Gastrocnemius medialis (tissue), 4 donors: ENCODE measurements around the gene SFXN1.

Experiments used
- CTCF ChIP-seq, 5 experiments: fragments of 450-650 bp in 3 of 5; fragments of 200-600 bp in 2 of 5; sonication (generic) in 2 of 5; IDR thresholded peaks in 4 of 5; conservative IDR thresholded peaks in 1 of 5; 1 replicate in 4 of 5; 2 replicates in 1 of 5; pipeline ENCODE4 v1.5.1; 2016 to 2019; ENCODE audit warnings: antibody characterized with exemption in 5 of 5, mild to moderate bottlenecking in 3 of 5, moderate library complexity in 3 of 5
- POLR2A ChIP-seq, 2 donors: fragments of 450-650 bp; IDR thresholded peaks; one replicate each; pipeline ENCODE4 v1.6.1; 2017; ENCODE audit warnings: antibody characterized with exemption in 2 of 2, mild to moderate bottlenecking in 2 of 2, moderate library complexity in 2 of 2

DNA sequence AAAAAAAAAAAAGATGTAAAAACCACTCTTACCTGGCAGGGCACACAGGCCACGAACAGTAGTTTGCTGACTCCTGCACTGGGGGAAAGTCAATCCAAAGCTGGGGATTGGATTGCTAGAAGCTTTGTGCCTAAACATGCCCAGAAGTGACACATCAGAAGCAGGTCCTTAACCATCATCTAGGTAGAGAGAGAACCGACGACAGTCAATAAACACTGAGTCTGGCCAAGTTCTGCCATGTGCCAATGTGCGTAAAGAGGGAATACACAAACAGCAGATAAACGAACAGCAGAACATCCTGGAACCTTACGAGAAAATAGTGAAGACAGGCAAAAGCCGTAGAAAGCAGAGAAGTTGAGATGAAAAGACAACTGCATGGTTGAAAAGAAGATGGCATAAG lies 14.9 kb downstream of the SFXN1 start:
- TF ChIP-seq CTCF (IDR thresholded peaks at IDR 0.05 in 4 of 5, conservative IDR thresholded peaks at IDR 0.05 in 1 of 5) (no peak), POLR2A (IDR thresholded peaks at IDR 0.05) (no peak)
